ENCODE data around the gene GOLGA8T.
"Not testable (repeated sequence)": the region's sequence is repeated elsewhere in the genome, so short reads cannot be mapped to it uniquely, and the experiment has no call there.

The GOLGA8T gene

DNA sequence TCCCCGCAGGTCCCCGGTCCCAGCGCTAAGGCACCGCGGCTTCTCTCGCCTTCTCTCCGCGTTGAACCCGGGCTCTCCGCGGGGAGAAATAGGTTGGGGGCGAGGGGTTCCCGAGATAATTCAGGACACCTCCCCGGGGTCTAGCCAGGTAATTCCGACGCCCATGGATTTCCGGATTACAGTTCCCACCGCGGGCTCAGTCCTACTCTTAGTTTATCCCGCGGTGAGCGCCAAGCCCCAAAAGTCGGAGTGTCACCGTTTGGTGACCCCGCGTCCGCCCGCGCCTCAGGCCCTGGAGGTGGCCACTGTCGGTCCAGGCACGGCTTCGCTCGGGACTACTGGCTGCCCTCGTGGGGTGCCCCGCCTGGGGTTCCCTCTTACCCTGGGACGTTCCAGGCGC is 56.8 kb downstream of the GOLGA8T start:
- DNase-seq: not testable (repeated sequence)

DNA sequence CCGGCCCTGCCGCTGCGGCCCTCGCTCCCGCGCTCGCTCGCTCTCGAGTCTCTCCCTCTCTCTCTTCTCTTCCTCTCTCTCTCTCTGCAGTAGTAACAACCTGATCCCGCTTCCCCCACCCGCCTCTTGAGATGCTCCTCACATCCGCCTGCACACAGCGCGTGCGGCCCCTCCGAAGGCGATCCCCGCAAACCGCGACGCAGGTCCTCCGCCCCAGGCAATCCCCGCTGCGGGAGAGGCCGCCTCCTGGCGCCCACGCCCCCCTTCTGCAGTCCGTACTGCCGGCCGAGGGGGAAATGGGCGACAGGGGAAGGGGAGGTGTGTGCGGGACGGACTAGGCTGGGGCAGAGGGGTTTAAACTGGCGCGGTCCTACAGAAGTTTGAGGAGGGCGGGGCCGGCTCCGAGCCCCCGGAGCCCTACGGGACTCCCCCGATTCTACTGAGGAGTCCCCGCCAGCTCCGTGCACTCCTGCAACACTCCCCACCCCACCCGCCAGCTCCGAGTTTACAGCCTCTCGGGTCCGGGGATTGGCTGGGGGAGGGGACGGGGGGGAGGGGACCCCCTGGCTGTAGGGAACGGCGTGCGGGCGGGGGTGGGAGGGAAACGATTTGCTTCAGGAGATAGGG is 57.4 kb downstream of the GOLGA8T start:
- not testable (repeated sequence) for DNase-seq

DNA sequence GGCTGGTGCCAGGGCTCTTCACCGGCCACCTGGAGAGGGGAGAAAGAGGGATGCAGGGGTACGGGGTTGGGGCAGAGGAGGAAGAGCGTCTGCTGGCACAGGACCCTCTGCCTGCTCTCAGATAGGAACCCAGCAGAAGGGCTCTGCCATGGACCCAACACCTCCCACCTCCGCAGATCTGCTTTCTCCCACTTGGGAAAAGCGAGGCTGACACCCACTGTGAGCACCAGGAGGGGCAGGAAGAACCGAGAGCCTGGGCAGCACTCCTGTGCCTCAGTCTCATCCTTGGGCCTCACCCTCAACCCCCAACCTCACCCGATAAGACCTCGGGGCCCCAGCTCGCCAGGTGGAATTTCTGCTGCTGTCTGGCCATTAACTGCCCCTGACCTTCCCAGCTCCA is 58.0 kb downstream of the GOLGA8T start:
- not testable (repeated sequence) for DNase-seq

Data from CD4-positive, alpha-beta T cell treated with Interleukin-12 subunit alpha and Interleukin-12 subunit beta, for 1 hour (primary cell).